ENCODE data around the gene VSTM4.

The VSTM4 gene

DNA sequence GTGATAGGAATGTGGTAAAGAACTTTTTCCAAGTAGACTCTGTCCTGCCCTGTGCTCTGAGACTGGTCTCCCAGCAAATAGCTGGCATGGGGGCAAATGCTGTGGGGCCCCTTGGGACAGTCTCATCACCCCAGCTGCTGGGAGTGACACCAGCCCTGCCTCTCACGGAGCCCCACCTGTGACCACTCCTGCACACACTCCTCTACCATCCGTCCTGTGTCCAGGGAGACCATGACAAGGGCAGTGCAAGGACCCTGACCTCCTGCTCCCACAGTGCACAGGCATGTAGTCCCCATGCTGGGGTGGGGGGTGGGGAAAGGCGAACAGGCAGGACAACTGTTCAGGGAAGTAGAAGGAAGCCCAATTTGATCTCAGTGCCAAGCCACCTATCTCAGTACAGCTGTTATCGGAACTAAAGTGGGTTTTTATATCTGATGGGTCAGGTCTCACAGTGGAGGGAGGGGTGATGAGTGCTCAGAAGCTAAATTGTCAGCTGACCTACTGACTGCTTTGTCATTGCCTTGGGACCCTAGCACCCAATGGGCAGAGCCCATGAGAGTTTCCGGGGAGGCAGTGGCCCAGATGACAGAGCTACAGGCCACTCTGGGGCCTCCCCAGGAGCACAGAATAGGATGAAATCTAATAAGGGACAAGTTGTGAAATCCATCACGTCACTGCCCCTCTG, 24.5 kb downstream of the VSTM4 start:
- no peak for DNase-seq

DNA sequence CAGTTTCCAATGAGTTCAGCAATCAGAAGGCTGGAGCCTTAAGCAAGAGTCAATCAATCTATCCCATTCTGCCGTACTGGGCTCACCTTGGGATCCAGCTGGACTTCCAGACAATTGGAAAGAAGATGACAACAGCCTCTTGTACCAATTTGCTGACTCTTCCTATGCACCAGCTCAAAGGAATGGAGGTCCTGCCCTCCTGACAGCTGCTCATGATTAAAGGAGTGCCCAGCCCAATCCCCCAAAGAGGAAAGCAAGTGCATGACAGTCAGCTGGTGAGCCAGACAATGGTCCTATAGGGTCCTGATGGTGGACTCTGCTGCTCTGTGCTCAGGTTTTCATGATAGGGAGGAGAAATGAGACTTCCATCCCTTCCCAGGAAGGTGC, 25.1 kb downstream of the VSTM4 start:
- DNase-seq: no peak

DNA sequence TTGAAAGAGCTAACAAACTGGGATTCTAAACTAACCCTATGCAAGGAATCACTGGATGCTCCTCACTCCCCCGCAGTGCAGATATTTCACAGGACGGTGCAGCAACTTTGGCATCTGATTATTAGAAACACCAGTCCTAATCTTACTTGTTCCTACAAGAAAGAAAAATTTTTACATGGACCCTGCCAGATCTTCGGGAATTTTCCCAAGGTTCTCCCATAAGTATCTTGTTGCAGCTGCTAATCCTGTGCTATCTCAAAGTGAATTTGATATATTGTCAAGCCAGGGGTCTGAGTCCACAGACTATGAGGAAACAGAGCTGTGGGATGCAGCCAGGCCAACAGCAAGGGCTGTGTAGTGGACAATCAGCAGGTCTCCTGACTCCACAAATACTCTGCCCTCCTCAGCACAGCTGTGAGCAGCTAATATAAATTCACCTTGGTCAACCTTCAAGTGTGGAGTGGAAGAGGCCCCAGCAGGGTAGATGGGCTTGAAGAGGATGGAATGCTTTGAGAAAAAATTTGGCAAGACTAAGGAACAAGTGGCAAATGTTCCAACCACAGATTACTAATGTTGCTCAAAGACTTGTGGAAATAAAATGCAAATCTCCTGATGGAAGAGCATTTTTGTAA, 25.6 kb downstream of the VSTM4 start:
- DNase-seq: no peak

DNA sequence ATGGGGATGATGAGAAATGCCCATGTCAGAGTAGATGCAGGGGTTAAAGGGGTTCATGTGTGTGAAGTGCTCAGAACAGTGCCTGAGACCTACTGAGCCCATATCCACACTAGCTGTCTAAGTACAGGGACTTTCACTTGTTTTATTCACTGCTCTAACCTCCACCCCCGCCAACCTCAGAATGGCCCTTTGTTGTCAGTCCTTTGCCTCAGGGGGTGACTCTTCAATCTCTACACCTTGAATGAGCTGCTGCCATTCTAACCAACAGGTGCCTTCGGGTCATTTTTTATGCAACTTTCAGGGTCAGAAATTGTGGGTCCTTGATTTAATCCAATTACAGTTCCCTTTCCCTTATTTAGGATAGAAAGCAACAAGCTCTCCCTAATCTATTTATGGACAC, 26.2 kb downstream of the VSTM4 start:
- DNase-seq: no peak

DNA sequence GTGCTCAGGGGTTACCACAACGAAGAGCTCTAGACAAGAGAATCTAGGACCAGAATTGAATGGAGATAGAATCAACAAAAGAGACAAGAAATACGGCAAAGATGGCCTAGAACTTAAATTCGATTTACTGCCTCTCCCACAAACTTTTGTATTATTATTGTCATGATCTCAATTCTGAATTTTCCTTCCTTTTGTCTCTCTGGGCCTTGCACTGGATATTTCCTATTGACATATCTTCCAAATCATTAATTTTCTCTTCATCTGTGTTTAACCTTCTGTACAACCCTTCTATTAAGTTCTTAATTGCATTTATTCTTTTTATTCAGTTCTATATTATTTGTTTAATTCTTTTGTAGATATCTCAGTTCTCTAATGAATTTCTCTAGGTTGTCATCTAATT, 28.4 kb downstream of the VSTM4 start:
- DNase-seq: no peak

DNA sequence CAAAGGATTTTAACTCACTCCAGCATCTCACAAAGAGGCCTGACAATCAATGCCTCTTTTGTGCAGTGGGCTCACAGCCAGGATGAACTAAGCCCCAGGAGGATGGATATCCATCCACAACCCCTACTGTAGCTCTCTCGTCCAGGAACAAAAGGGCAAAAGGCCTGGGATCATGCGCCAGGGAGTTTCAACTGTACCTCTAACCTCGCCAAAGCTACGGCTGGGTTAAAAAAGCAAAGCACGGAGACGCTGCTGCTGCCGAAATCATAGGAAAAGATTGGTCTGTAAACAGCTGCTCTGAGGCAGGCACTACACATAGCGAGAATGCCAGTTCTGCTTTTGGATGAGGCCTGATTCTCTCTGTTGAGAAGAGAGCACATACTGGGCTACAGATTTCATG, 32.1 kb downstream of the VSTM4 start:
- DNase-seq: no peak

DNA sequence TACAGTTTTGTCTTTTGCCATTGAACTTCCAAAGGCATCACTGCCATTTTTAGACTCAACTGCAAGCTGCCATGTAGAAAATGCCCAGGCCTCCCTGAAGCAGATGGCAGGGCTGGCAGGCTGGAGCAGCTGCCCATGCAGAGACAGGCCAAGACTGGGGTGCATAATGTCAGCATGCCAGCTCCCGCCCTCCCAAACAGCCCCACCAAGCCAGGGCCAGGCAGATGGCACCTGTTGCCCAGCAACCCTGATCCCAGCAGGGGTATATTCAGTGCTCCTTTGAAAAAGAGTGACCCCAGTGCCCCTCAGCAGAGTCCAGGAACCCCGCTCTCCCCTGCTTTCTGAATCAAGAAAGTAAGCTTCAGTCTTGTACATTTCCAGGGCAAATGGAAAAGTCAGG, 32.6 kb downstream of the VSTM4 start:
- no peak for DNase-seq

DNA sequence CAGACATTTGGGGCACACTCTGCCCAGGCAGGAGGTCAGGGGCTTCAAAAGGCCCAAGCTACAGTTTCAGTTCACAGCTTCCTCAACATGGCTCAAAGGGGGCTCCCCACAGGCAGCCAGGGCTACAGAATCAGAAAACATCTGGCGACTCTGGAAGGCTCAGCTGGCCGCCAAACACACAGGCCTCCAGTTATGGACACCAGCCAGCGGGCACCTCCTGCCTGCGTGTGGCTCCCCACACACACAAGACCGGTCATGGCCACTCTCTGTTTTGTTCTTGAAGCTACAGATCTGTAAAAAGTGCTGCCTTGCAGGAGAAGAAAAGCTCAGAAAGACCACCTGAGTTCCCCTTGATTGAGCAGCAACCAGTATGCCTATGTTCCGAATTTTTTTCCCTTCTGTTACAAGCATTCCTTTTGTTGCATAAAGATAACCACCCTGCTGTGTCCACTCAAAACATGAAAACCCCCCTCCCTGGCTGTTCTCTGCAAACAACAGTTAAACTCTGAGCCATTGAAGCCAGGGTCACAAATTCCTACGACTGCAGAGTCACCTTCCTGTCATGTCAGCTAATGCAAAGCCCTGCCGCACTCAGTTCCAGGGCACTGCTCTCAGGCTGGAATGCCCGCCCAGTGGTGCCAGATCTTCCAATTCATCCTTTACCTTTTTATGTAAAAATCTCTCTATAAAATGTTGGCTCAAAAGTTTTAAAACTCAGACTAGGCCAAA, 33.6 kb downstream of the VSTM4 start:
- no peak for DNase-seq

DNA sequence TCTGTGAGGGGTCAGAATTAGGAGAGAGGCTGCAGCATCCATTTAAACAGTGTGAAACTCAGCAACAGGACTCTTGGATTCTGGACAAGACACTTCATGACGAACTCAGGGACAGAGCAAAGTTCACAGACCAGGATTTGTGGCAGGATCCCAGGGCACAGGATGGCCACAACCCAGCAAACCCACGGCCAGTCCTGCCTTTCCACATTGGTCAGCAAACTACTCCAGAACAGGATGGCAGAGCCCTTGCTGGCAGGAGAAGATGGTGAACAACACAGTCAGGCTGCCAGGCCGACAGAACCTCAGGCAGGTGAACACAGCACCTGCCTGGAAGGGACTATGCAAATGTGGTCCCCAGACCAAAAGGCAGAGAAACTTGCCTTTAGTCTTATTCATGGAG, 34.4 kb downstream of the VSTM4 start:
- DNase-seq: no peak

DNA sequence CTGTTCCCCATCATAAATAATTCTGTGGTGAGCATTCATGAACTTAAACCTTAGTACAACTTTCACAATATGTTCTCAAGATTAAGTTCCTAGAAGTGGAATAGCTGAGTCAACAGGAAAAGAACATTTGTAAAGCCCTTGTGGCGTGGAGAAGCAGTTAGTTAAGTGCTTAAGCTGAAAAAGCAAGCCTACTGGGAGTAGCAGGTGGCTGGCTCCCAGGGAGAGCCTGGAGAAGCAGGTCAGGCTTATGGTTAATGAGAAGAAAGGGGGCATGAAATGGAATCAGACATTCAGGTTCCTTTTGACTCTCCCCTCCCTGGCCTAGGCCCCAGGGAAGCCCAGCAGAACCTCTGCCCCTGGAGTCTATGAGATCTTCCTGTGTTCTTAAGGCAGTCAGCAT, 35.3 kb downstream of the VSTM4 start:
- DNase-seq: no peak

DNA sequence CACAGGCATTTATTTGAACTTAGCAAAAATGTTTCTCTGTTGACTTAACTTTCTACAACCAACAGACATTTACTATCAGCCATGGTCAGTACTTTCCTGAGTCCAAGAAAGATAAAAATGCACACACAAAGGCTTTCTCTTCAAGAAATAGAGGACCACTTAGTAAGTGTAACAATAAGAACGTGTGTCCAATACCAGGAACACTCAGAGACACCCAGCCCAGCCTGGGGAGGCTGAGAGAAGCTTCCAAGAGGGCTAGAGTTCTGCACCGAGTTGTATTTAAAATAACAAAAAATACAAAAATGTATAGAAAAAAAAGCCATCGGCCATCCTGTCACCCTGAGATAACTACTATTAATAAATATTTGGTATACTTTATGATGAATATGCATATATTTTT, 35.8 kb downstream of the VSTM4 start:
- no peak for DNase-seq

DNA sequence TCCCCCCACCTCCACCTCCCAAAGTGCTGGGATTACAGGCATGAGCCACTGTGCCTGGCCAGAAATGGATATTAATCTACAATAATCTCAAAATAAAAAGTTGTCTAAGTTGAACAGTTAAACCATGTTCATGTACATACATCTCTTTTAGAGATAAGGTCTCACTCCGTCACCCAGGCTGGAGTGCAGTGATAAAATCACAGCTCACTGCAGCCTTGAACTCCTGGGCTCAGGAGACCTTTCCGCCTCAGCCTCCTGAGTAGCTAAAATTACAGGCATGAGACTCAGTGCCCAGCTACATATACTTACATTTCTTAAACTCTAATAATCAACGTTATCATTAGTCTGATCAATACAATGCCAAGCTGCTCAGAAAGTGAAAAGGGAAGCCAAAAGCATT, 36.2 kb downstream of the VSTM4 start:
- DNase-seq: no peak

DNA sequence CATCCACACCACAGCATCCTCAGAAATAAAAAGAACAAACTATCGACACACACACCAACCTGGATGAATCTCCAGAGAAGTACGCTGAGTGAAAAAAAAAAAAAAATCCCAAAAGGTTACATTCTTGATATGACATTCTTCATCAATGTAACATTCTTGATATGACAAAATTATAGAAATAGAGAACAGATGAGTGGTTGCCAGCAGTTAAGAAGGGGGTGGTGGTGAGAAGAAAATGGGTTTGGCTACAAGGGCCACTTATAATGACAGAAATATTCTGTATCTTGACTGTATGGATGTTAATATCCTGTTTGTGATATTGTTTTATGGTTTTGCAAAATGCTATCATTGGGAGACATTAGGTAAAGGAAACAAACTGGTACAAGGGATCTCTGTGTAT, 36.9 kb downstream of the VSTM4 start:
- DNase-seq: no peak

DNA sequence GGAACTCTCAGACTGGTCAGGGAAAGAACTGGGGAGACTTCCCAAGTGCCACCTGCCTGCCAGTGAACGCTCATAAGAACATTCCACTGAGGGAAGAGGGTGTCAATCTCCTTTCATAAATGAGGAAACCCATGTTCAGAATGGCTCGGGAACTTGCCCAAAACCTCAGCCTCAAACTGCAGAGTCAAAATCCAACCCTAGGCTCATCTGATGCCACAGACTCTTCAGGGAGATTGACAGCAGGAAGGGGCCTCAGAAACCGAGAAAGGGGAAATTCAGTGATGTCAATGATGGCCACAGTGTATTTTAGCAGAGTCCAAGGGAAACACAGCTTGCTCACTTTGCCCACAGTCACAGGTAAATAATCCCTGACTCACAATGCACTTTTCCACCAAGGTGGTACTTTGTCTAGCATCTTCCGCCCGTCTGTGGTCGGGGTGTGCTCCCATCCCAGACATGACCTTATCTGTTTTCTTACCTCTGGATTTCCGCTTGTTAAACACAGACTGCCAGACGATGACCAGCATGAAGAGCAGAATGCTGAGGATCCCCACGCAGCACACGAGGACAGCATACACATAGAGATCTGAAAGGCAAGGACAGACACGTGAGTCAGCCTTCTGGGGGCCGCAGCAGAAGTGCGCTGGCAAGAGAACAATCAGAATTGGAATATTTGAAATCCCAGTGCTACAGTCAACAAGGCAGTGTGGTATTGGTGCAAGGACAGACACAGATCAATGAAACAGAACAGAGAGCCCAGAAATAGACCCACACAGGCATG, 38.4 kb downstream of the VSTM4 start:
- no peak for DNase-seq

DNA sequence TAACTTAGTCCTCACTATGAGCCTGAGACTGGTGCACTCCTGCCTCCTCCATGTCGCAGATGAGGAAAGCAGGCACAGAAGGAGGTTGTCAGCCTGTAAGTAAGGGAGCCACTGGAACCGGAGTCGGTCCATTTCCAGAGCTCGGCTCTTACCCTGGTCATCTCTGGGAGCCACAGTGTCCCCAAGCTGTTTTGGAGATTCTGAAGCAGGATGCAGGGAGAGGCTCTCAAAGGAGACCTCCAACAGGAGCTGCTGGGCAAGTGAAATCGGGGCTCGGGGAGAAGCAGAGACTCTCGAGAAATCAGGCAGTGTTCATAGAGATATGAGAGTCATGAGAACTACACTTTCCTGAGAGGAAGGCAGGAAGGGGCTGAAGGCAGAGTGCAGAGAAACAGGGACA, 39.0 kb downstream of the VSTM4 start:
- DNase-seq: no peak

DNA sequence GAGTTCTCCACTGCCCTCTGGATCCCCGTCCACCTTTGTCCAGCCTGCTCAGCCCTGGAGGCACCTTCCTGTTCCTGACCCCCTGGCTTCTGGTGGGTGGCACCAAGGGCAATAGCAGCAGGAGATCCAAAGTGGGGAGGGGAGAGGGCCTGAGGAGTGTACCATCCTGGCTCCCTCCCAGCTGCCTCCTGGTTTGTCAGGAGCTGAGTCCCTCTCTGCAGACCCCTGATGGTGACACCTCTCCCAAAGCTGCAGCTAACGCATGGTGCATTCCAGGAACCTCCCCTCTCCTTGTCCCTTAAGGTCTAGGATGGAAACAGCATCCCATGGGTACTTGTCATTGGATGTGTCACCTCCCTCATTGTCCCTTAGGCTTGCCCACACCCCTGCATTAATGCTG, 39.6 kb downstream of the VSTM4 start:
- no peak for DNase-seq

DNA sequence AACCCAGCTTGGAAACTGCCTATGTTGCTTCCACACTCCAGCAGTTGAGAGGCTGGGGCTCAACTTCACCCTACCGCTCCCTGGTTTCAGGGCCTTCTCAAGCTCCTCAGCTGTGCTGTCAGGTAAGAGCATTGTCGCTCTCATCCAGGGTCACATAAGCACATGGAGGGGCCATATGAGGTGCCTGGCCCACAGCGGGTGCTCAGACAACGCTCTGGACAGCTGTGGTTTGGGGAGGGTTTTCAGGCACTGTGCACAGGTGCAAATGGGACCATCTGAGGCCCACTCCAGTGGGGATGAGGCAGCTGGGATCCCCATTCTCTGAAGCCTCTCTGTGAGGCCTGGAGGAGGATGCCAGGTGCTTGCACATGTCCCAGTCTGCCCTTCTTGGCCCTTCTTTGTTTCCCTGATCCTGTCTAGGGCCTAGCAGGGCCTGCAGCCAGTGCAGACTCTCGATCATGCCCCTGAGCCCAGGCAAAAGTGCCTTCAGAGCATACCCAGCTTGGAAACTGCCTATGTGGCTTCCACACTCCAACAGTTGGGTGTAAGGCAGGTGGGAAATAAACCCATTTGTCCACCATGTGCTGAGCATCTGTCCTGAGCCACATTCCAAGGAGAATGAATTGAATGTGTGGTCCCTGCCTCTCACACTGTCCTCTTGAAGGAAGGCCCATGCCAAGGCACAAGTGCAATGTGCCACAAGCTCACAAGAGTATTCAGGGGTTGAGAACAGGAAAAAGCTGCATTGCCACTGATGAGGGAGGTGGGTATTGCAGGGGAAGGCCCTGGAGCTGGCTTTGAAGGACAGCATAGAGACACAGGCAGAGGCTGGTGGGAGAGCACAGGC, 40.3 kb downstream of the VSTM4 start:
- DNase-seq: no peak

DNA sequence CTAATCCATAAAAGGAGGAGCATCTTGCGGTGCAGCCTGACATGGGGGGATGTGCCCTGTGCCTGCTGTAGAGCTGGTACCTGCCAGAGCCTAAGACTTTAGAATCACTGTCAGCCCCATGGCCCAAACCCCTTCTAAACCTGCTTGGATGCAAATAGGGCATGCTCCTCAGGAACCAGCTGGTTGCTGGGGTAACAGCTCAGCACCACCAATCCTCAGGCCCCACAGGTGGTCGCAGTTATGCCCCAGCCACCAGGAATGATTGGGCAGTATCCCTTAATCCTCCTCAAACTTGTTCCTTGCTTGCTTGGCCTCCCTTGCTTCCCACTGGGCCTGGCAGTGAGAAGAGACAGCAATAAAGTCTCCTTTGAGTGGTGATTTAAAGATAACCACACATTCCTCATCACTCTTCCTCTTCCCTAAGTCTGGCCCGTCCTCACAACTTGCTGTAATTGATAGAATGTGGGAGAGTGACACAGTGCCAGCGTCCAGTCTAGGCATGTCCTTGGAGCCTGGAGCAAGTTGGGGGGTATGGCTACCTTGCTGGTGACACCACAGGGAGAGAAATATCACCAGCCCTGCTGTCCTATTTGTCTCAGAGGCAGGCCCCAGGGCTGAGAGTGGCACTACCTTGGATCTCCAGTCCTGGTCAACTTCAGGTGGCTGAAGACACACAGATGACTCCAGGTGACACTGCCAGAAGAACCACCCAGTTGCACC, 43.0 kb downstream of the VSTM4 start:
- DNase-seq: no peak

DNA sequence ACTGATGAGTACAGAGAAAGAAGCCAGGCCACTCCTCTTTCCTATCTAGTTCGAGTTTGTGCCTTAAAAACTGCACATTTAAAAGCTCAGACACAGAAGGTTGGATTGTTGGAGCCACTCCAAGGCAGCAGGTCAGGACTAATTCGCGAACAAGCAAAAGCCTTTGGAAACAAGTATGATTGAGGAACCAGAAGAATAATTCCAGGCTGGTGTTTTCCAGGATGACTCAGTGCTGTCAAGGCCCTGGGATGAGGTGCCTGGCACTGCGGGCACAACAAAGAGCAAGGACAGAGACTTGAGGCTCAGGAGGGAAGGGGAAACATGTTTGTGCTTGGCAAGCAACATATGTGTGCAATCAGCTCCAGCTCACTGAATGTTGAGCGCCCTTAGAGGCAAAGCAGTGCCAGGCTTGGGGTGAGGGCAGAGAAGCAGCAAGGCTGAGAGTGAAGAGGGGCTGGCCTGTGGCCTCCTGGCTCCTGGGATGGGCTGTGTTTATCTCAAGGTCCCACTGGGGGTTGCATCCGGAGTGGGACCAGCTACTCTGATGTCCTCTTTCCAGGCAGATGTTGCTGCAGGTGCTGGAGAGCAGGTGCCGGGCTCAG, 44.1 kb downstream of the VSTM4 start:
- no peak for DNase-seq

DNA sequence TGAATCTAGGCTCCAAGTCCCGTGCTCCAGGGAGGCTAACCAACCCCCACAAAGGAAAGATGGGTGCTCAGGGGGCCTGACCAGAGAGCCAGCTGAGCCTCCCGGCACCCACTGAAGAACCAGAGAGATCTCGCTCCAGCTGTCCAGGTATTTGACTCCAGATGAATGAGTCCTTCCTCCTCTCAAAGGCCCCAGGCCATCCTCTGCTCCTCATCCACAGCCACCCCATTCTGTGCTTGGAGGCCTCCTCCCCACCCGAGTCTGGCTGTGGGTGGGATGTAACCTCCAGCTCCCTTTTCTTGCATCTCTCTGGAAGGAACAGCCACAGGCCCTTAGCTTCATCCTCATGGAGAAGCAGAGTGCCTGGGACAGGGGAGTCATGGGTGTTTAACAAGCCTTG, 44.6 kb downstream of the VSTM4 start:
- no peak for DNase-seq

DNA sequence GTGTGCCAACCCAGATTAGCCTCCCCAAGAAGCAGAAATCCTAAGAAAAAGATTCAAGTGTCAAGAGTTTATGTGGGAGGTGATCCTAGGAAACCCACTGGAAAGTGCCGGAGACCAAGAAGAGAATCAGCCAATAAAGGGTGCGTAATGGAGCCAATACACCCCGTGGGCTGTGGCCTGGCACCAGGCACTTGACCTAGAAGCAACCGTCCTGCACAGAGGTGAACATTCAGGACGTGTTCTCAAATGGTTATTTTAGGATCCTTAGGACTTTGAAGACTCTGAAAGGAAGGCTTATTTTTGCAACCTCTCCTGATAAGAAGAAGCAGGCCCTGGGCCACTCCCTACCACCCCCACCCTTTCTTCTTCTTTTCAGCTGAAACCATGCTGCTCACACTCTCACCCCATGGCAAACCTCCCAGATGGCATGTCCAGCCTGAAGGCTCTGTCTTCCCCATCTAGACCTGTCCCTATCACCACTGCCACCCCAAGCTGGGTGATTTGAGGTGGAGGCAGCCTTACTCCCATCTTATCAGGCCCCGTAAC, 46.6 kb downstream of the VSTM4 start:
- no peak for DNase-seq
